HepG2 (cell line): ENCODE data around the gene TRPV4. TPM values are rescaled to one million over a fixed set of nuclear protein-coding genes. Genes with fewer than 3 reads are reported as not detected.

Experiments
- ATAC-seq: fragments of 200-7000 bp; cut with Tn5 transposase; 3 replicates; pipeline ENCODE4 v1.9.1; 2020; ENCODE audit warnings: mild to moderate bottlenecking, moderate library complexity
- BruUV-seq: library from RNA; stranded (reverse); fragments of 400-500 nt; replicated peaks from 2 replicates; lab custom pipeline; 2021; lab: Mats Ljungman, UMichigan
- CTCF ChIA-PET: fragments of 300-600 bp; formaldehyde crosslinking; extraction: SDS; loops from one replicate; lab custom pipeline; 2021; ENCODE audit warnings: low total read pairs, inconsistent platforms, low intra/inter-chr PET ratio; lab: Yijun Ruan, JAX
- POLR2A ChIA-PET: fragments of 350-600 bp; sonication (Branson Sonifier 250); formaldehyde crosslinking; loops from one replicate; lab custom pipeline; 2020; ENCODE audit warnings: antibody characterized with exemption, inconsistent platforms; lab: Yijun Ruan, JAX
- DNase-seq: peaks from one replicate; pipeline ENCODE4 v3.0.0-alpha.2; 2015; ENCODE audit warnings: low spot score
- FAIRE-seq: peaks from 3 replicates; lab custom pipeline; 2011; peaks lifted over from hg19 to GRCh38; lab: Jason Lieb, UNC
- H2AFZ ChIP-seq: one replicate; pipeline ENCODE4 v1.6.1; 2011; ENCODE audit warnings: low read length, inconsistent platforms
- H3K27ac ChIP-seq: fragments of 300-600 bp; 3 replicates; pipeline ENCODE4 v1.8.0; 2011; ENCODE audit warnings: mixed run types, mild to moderate bottlenecking, mixed read lengths, low read length, inconsistent platforms; ENCODE audit not compliant: insufficient read depth; ENCODE audit errors: extremely low read length
- H3K27me3 ChIP-seq, 2 experiments: fragments of 200-600 bp in 1 of 2; 2 replicates in 1 of 2; 3 replicates in 1 of 2; pipeline versions ENCODE4 v1.6.0 to v1.8.0; 2011; ENCODE audit warnings: low read length in 2 of 2, mild to moderate bottlenecking in 2 of 2, moderate library complexity in 2 of 2, inconsistent platforms in 1 of 2; ENCODE audit not compliant: insufficient read depth in 2 of 2, control insufficient read depth in 1 of 2
- H3K36me3 ChIP-seq, 2 experiments: fragments of 200-600 bp in 1 of 2; replicated peaks in 1 of 2; 2 replicates in 1 of 2; 3 replicates in 1 of 2; pipeline versions ENCODE4 v1.5.1 to v1.8.0; 2011; ENCODE audit warnings: low read length in 2 of 2, inconsistent platforms in 1 of 2; ENCODE audit not compliant: insufficient read depth in 2 of 2, control insufficient read depth in 1 of 2
- H3K4me1 ChIP-seq: 2 replicates; pipeline ENCODE4 v1.5.1; 2012; ENCODE audit warnings: low read length, inconsistent platforms; ENCODE audit not compliant: insufficient read depth
- H3K4me2 ChIP-seq: 2 replicates; pipeline ENCODE4 v1.6.0; 2011; ENCODE audit warnings: low read depth, low read length, inconsistent platforms
- H3K4me3 ChIP-seq, 3 experiments: fragments of 200-600 bp in 1 of 3; sonication (generic), shearing (Covaris generic) in 1 of 3; replicated peaks in 1 of 3; 2 replicates each; pipeline ENCODE4 v1.5.1; 2011 to 2016; ENCODE audit warnings: low read length in 3 of 3, inconsistent platforms in 2 of 3, low read depth in 2 of 3, mild to moderate bottlenecking in 2 of 3, control low read depth in 1 of 3, mixed read lengths in 1 of 3; ENCODE audit not compliant: insufficient read depth in 1 of 3
- H3K79me2 ChIP-seq: one replicate; pipeline ENCODE4 v1.6.1; 2011; ENCODE audit warnings: low read length, inconsistent platforms; ENCODE audit not compliant: insufficient read depth
- H3K9ac ChIP-seq: 2 replicates; pipeline ENCODE4 v1.6.0; 2011; ENCODE audit warnings: mild to moderate bottlenecking, low read depth, low read length, inconsistent platforms; ENCODE audit not compliant: insufficient read depth
- H3K9me3 ChIP-seq: 2 replicates; pipeline ENCODE4 v1.5.1; 2012; ENCODE audit warnings: mild to moderate bottlenecking, low read length
- H4K20me1 ChIP-seq: 2 replicates; pipeline ENCODE4 v1.6.0; 2011; ENCODE audit warnings: inconsistent platforms, mild to moderate bottlenecking, low read length, moderate library complexity; ENCODE audit not compliant: insufficient read depth
- ATAD3A ChIP-seq: sonication (generic); formaldehyde crosslinking; IDR thresholded peaks from 2 replicates; pipeline ENCODE4 v1.4.0; 2020; ENCODE audit warnings: missing genetic modification reagents
- IKZF4 ChIP-seq: sonication (generic); formaldehyde crosslinking; IDR thresholded peaks from 2 replicates; pipeline ENCODE4 v1.5.1; 2020; ENCODE audit warnings: borderline replicate concordance, mild to moderate bottlenecking, low read depth, missing genetic modification reagents; ENCODE audit errors: not compliant biosample characterization
- KLF16 ChIP-seq, 2 experiments: sonication (generic) in 1 of 2; formaldehyde crosslinking in 1 of 2; IDR thresholded peaks; 2 replicates each; pipeline versions ENCODE4 v1.6.1 to v1.8.0; 2016 to 2023; ENCODE audit warnings: missing genetic modification reagents in 2 of 2, missing compliant biosample characterization in 1 of 2
- MAFG ChIP-seq: sonication (generic); formaldehyde crosslinking; IDR thresholded peaks from 2 replicates; pipeline ENCODE4 v1.5.1; 2020; ENCODE audit warnings: mild to moderate bottlenecking, missing genetic modification reagents
- MXD1 ChIP-seq: sonication (generic); formaldehyde crosslinking; IDR thresholded peaks from 2 replicates; pipeline ENCODE4 v1.4.0; 2020; ENCODE audit warnings: mild to moderate bottlenecking, missing genetic modification reagents
- TBX2 ChIP-seq: sonication (generic); formaldehyde crosslinking; IDR thresholded peaks from 2 replicates; pipeline ENCODE4 v1.5.0; 2020; ENCODE audit warnings: missing genetic modification reagents, mild to moderate bottlenecking, borderline replicate concordance
- TP53 ChIP-seq: sonication (generic); formaldehyde crosslinking; conservative IDR thresholded peaks from 2 replicates; pipeline ENCODE4 v1.4.0; 2020; ENCODE audit warnings: missing genetic modification reagents
- ZFP41 ChIP-seq: sonication (generic); formaldehyde crosslinking; IDR thresholded peaks from 2 replicates; pipeline ENCODE4 v1.4.0; 2020; ENCODE audit warnings: mild to moderate bottlenecking, missing genetic modification reagents, borderline replicate concordance
- ZFX ChIP-seq: sonication (generic); formaldehyde crosslinking; IDR thresholded peaks from 2 replicates; pipeline ENCODE4 v1.4.0; 2020; ENCODE audit warnings: mild to moderate bottlenecking, low read depth, missing genetic modification reagents, moderate library complexity
- ZNF556 ChIP-seq: sonication (generic); formaldehyde crosslinking; IDR thresholded peaks from 2 replicates; pipeline ENCODE4 v1.4.0; 2020; ENCODE audit warnings: mild to moderate bottlenecking, missing genetic modification reagents, borderline replicate concordance
- ZNF598 ChIP-seq: sonication (generic); formaldehyde crosslinking; IDR thresholded peaks from 2 replicates; pipeline ENCODE4 v1.5.1; 2020; ENCODE audit warnings: mild to moderate bottlenecking, missing genetic modification reagents, borderline replicate concordance
- ZNF768 ChIP-seq: sonication (generic); formaldehyde crosslinking; IDR thresholded peaks from 2 replicates; pipeline ENCODE4 v1.4.0; 2020; ENCODE audit warnings: missing genetic modification reagents
- ZSCAN5A ChIP-seq: sonication (generic); formaldehyde crosslinking; IDR thresholded peaks from 2 replicates; pipeline ENCODE4 v1.8.0; 2022; ENCODE audit warnings: mild to moderate bottlenecking, missing genetic modification reagents, borderline replicate concordance
- WGBS: methylation state at CpG from one replicate; pipeline ENCODE4 v1.1.6; 2017; ENCODE audit warnings: low lambda C conversion rate; 5-methylcytosine and 5-hydroxymethylcytosine counted together
- in situ Hi-C: cut with HindIII; loops from 2 replicates; pipeline ENCODE4 v1.10.0; 2017; ENCODE audit warnings: low pct_unique_long_range_greater_than_20kb; ENCODE audit not compliant: extremely low pct_ligation_motif_present
- intact Hi-C: fragments of 100-400 bp; cut with micrococcal nuclease; formaldehyde crosslinking; loops from one replicate; pipeline ENCODE4 v1.10.0; 2022; ENCODE audit not compliant: unreplicated experiment
- polyA plus RNA-seq, 8 experiments: library from polyadenylated mRNA; depleted of rRNA in 3 of 8; stranded (reverse) in 7 of 8; unstranded in 1 of 8; fragments of >200 nt; fragmentation: Illumina TruSeq in 4 of 8; extraction: Trizol in 4 of 8; gene quantifications; 2 replicates each; pipeline versions ENCODE4 v1.2.1 to v1.2.3, GENCODE V29; 2011 to 2016; ENCODE audit warnings: low read depth in 4 of 8, missing spikeins in 1 of 8, mixed read lengths in 1 of 8; ENCODE audit not compliant: insufficient read depth in 1 of 8
- total RNA-seq, 5 experiments: library from RNA; depleted of rRNA; stranded (reverse); fragments of >200 nt; fragmentation: Illumina TruSeq; extraction: Trizol; gene quantifications; 2 replicates each; pipeline ENCODE4 v1.2.3, GENCODE V29; 2016; ENCODE audit warnings: low read depth in 1 of 5

TRPV4 gene
- total and polyA plus RNA-seq, 2 of the 13 experiments (the other 11 are each of a cell fraction or from before 2014, with no cell fraction given), result 0.66 to 4.7 TPM

GRCh38 chr12:109803678-109804077, 29.5 kb downstream of the TRPV4 start:
- H3K36me3 ChIP-seq, result no peaks in the 10 kb centered on the region
- WGBS, result 61% methylated on average over 3 of the region's 3 CpGs
- no peak overlapping the region for H3K9ac ChIP-seq
- H3K79me2 ChIP-seq, result no peaks in the 10 kb centered on the region
- BruUV-seq, result no TSS peak
- H3K4me2 ChIP-seq, result no peak overlapping the region
- no peaks in the 10 kb centered on the region for H3K27me3 ChIP-seq
- no peak overlapping the region for H2AFZ ChIP-seq
- POLR2A ChIA-PET, result no interaction called here
- H3K4me1 ChIP-seq, result peaks cover 5% of the 10 kb centered on the region; the same call in 1 of the 2 replicates
- CTCF ChIA-PET, result interaction anchor here (4.3 kb wide), 1 partner anchor 41 kb away, joined by 61 read pairs; no protein-coding TSS in a partner anchor
- in situ Hi-C loops, result loop anchor here (5.0 kb wide), 1 partner anchor 39 kb away; no protein-coding TSS in a partner anchor
- DNase-seq (no peak), FAIRE-seq (no peak), ATAC-seq (no peak)
- H4K20me1 ChIP-seq, result 0 out of 2 replicates have a peak, but pooled peaks cover 3% of the 10 kb centered on the region
- intact Hi-C loops, result no loop called here
- H3K4me3 ChIP-seq, result no peak overlapping the region
- no peaks in the 10 kb centered on the region for H3K9me3 ChIP-seq
- TF ChIP-seq TP53 (CRISPR knock-in tag) (no peak), ZNF556 (no peak), MAFG (CRISPR knock-in tag) (no peak), ZSCAN5A (no peak), TBX2 (CRISPR knock-in tag) (no peak), ZFP41 (no peak), ATAD3A (CRISPR knock-in tag) (no peak), IKZF4 (CRISPR knock-in tag) (no peak), KLF16 (CRISPR knock-in tag; IDR thresholded peaks at IDR 0.05) (no peak), ZNF768 (CRISPR knock-in tag) (no peak), ZFX (CRISPR knock-in tag) (no peak), MXD1 (no peak), ZNF598 (CRISPR knock-in tag) (no peak)
- H3K27ac ChIP-seq, result no peak overlapping the region
